Cortex of kidney (tissue), 1 donor: Measurements from ENCODE around the gene UBE2O.

Source experiments
- DNase-seq: peaks from one replicate; lab custom pipeline; 2025; lab: John Stamatoyannopoulos, UW

Gene UBE2O

GRCh38 chr17:76485569-76485968 lies 32.6 kb upstream of the UBE2O start:
- no peak for DNase-seq

GRCh38 chr17:76484228-76484725 lies 31.3 kb upstream of the UBE2O start:
- no peak for DNase-seq

- no peak for DNase-seq
These were observed 28.2 kb upstream of the UBE2O start for GRCh38 chr17:76481071-76481655.

GRCh38 chr17:76480632-76481031 lies 27.7 kb upstream of the UBE2O start:
- no peak for DNase-seq

- no peak for DNase-seq
These were observed 26.6 kb upstream of the UBE2O start for GRCh38 chr17:76479515-76480060.

GRCh38 chr17:76478730-76479514 lies 26.0 kb upstream of the UBE2O start:
- no peak for DNase-seq

GRCh38 chr17:76478097-76478496 lies 25.1 kb upstream of the UBE2O start:
- no peak for DNase-seq

GRCh38 chr17:76477576-76477975 lies 24.6 kb upstream of the UBE2O start:
- DNase-seq: no peak

GRCh38 chr17:76476736-76477135 lies 23.8 kb upstream of the UBE2O start:
- DNase-seq: no peak

- no peak for DNase-seq
These were observed 22.4 kb upstream of the UBE2O start for GRCh38 chr17:76475302-76475701.

- DNase-seq: no peak
These were observed 21.9 kb upstream of the UBE2O start for GRCh38 chr17:76474894-76475293.

GRCh38 chr17:76474238-76474637 lies 21.3 kb upstream of the UBE2O start:
- DNase-seq: no peak

GRCh38 chr17:76473541-76473985 lies 20.6 kb upstream of the UBE2O start:
- no peak for DNase-seq

- DNase-seq: no peak
These were observed 19.8 kb upstream of the UBE2O start for GRCh38 chr17:76472726-76473125.

- DNase-seq: no peak
These were observed 19.3 kb upstream of the UBE2O start for GRCh38 chr17:76472258-76472645.

- DNase-seq: no peak
These were observed 18.7 kb upstream of the UBE2O start for GRCh38 chr17:76471498-76472257.

- DNase-seq: no peak
These were observed 17.2 kb upstream of the UBE2O start for GRCh38 chr17:76469991-76470739.

GRCh38 chr17:76469076-76469990 lies 16.4 kb upstream of the UBE2O start:
- no peak for DNase-seq

GRCh38 chr17:76468634-76469010 lies 15.7 kb upstream of the UBE2O start:
- no peak for DNase-seq

GRCh38 chr17:76467809-76468633 lies 15.1 kb upstream of the UBE2O start:
- DNase-seq: no peak
